ENCODE data around the gene SMC1A.

- TF ChIP-seq CTCF (IDR thresholded peaks at IDR 0.05 in 2 of 3, conservative IDR thresholded peaks at IDR 0.05 in 1 of 3; ENCODE audit: control insufficient read depth in 2 of 3, extremely low read depth in 1 of 3, insufficient read depth in 1 of 3, low read depth in 3 of 3, low read length in 3 of 3) (no peak), POLR2A (IDR thresholded peaks at IDR 0.05; ENCODE audit: low read depth, low read length) (no peak), ZNF274 (IDR thresholded peaks at IDR 0.05; ENCODE audit: insufficient read depth, insufficient read length) (no peak), NBN (IDR thresholded peaks at IDR 0.05) (no peak), CEBPB (IDR thresholded peaks at IDR 0.05; ENCODE audit: borderline replicate concordance in 1 of 2, low read depth in 2 of 2, low read length in 2 of 2) (no peak), POLR2AphosphoS5 (IDR thresholded peaks at IDR 0.05; ENCODE audit: low read length) (no peak), RAD21 (IDR thresholded peaks at IDR 0.05; ENCODE audit: insufficient read depth, low read depth, low read length) (no peak), MEF2B (IDR thresholded peaks at IDR 0.05; ENCODE audit: partially characterized antibody, poor library complexity, severe bottlenecking) (no peak), PAX8 (IDR thresholded peaks at IDR 0.05) (no peak)
Measured at GRCh38 chrX:53379747-53380146, 42.7 kb downstream of the SMC1A start.
